ENCODE results near the gene MORN2.

Gene MORN2

GRCh38 chr2:38889575-38889974 lies 13.8 kb downstream of the MORN2 start, which contains the start of gene ARHGEF33:
TSS of gene ARHGEF33 (plus strand) at chr2:38889875. CDS start at chr2:38919448, 29,573 bp downstream.
- DNase-seq (ENCODE audit: low read depth, low spot score) = no peak

GRCh38 chr2:38892819-38893218 lies 17.0 kb downstream of the MORN2 start:
- DNase-seq (ENCODE audit: low read depth, low spot score) = no peak

DNA sequence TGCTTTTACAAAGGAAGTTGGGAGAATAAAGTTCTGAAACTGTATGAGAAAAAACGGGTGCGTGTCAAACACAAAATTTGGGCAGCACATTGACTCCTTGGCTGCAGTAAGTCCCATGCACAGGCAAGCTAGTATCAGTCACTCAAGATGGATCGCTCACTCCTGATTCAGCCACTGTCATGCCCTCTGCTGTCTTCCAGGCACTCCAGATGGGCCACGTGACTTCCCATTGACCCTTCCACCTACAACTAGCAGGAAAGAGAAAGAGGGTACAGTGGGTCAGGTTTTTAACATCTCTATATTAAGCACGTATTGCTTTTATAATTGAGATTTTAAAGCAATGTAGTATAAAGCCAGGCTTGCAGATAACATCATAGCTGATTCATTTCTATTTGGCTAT lies 22.5 kb downstream of the MORN2 start:
- DNase-seq (ENCODE audit: low read depth, low spot score) = no peak

DNA sequence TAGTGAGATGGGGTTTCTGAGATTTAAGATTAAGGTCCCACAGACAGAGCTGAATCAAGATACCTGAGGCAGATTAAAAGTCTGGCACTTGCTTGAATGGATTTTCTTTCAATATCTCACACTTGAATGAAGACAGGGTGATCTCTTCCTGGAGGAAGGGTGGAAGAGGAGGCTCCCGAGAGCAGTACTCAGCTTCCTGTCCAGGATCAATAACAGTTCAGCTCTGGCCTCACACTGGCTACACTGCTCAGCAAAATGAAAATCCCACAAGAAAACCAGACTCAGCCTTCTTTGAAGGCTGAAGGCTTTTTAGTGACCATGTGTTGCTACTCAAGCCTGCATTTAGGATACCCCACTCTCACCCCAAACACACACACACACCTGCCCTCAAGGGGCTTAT lies 24.9 kb downstream of the MORN2 start:
- no peak for DNase-seq (ENCODE audit: low read depth, low spot score)

DNA sequence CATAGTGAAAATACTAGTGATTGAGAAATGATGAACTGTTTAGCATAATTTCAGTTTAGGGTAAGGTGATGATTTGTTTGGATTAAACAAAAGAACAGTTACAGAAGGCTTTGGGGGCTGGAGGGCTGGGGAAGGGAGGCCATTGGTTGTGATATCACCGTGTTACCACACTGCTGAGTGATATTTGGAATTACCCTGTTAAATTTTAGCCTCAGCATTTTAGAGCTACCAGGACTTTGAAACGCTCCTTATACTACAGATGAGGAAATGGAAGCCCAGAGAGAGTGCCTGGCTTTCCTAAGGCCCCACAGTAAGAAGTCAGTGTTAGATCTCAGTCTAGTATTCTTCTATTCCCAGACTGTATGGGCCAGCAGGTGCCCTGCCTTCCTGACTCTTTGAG lies 29.5 kb downstream of the MORN2 start:
- DNase-seq (ENCODE audit: low read depth, low spot score) = no peak

DNA sequence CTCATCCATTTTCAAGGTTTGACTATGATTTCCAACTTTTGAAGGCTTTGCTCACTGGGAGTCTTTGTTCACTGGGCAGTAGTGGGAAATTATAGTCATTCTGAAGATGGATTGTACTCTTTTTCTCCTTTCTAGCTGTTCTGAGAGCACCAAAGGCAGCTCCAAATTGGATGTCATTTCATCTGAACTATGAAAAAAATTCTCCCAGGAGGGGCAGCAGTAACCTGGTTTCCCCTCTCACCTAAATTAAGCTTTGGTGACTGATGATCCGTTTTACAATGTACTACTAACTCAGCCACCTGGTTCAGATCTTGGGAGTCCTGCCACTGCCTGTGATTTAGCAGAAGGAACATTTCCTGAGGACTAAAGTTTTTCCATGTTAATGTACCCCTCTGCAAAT lies 31.5 kb downstream of the MORN2 start:
- no peak for DNase-seq (ENCODE audit: low read depth, low spot score)

DNA sequence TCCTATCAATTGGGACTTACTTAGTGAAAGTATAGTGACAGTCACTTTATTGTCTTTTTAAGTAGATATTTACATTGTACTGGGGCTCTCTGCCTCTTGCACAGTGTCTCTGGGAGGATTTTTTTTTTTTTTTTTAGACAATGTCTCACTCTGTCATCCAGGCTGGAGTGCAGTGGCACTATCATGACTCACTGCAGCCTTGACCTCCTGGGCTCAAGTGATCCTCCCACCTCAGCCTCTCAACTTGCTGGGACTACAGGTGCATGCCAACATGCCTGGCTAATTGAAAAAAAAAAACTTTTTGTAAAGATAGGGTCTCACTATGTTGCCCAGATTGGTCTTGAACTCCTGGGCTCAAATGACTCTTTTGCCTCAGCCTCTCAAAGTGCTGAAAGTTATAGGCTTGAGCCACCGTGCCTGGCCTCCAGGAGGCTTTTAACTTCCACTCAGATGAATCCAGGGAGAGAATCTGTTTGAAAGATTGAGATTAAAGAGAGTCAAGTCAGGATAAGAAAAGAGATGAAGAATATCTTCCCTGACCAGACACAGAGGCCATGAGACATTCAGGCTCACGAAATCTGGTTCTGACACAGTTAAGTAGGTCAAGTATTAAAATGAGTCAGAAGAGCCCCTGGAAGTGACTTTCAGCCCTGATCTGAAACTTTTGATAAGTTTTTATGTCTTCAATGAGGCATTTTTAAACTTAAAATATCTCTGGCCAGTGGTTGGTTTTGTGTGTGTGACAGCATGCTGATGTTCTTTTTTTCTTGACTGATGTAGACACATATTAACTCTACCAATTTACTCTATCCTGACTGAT lies 32.2 kb downstream of the MORN2 start:
- DNase-seq (ENCODE audit: low read depth, low spot score) = no peak

GRCh38 chr2:38909872-38910271 lies 34.1 kb downstream of the MORN2 start:
- DNase-seq (ENCODE audit: low read depth, low spot score) = no peak

DNA sequence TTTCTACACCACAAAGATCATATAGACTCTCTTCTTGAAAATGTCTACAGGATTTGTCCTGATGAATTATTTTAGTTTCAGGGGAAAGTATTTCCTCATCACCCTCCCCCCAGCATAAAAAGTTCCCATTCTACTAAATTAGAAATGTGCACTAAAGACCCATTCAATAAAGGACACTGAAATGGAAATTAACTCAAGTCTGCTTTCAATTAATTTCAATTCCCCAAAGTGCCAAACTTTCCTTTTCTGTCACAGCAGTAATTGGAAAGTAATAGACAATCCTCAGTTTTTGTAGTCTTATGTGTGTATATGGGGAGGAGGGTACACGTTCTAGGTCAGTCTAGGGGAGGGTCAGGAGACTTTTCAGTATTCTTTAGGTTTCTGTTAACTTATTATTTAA lies 35.4 kb downstream of the MORN2 start:
- DNase-seq (ENCODE audit: low read depth, low spot score) = no peak

DNA sequence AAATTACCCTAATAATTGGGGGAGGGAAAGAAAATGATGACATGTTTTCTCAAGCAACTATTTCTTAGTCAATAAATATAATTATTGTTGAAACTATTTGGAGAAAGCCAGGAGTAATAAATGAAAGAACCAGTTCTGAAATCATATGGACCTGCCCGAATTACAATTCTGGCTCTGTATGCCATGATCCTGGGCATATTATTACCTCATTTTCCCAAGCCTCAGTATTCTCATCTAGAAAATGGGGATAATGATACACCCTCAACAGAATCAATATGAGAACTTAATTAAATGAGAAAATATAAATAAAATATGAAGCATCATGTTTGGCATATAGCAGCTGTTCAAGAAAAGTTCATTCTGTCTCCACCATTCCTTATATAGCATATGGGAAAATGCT lies 36.8 kb downstream of the MORN2 start:
- no peak for DNase-seq (ENCODE audit: low read depth, low spot score)

- no peak for DNase-seq (ENCODE audit: low read depth, low spot score)
Observed at GRCh38 chr2:38922389-38922788, 46.6 kb downstream of the MORN2 start.

DNA sequence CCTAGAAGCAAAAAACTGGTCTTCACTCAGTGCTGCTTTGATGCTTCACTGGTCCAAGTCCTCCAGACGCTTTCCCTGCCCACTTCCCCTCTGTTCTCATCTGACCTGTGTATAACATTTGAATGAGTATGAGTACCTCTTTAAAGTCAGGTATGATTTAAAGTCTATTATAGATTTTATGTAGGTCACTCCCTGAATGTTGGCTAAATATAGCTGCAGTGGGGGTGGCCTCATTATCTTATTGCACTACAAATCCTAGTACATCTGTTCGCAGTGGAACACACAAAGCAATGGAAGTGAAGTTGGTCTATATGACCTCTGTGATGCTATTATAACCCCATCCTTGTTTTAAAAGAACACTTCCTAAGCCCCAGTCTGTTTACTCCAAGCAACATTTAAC lies 47.1 kb downstream of the MORN2 start:
- DNase-seq (ENCODE audit: low read depth, low spot score) = no peak

DNA sequence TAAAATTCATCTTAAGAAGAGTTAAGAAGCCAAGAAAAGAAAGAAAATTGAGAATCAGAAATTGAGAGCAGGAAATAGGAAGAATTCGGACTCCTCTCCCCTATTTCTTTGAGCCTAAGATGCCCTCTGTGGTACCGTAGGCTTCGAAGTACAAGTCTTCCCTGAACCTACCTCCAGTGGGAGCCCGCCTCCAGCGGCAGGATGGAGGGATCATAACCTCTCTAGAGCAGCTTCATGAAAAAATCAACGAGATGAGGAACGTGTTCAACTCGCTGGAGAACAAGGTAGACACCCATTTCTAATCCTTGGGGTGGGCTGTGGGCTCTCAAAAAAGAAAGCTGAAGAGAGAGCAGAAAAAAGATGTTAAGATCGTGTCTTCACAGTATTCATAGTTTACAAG lies 50.2 kb downstream of the MORN2 start:
- no peak for DNase-seq (ENCODE audit: low read depth, low spot score)

- no peak for DNase-seq (ENCODE audit: low read depth, low spot score)
Observed at GRCh38 chr2:38930600-38930999, 54.8 kb downstream of the MORN2 start.
